ENCODE measurements around the gene KCNC3.

The KCNC3 gene

GRCh38 chr19:50329146-50329925 lies at the start of gene KCNC3:
TSS of gene KCNC3 (minus strand) at chr19:50329377. CDS start at chr19:50329082, 295 bp downstream.
- peak; percentile 70 to 84 for DNase-seq

- DNase-seq: no peak
Measured at GRCh38 chr19:50378863-50379236, 49.7 kb upstream of the KCNC3 start.

GRCh38 chr19:50378169-50378862 lies 49.1 kb upstream of the KCNC3 start:
- no peak for DNase-seq

- no peak for DNase-seq
Measured at GRCh38 chr19:50377517-50377916, 48.3 kb upstream of the KCNC3 start.

- peak in 1 of 2 experiments; percentile 48 for DNase-seq
Measured at GRCh38 chr19:50377051-50377461, 47.9 kb upstream of the KCNC3 start.

GRCh38 chr19:50376166-50377050 lies 47.2 kb upstream of the KCNC3 start, which contains the start of gene NR1H2:
TSS of gene NR1H2 (plus strand) at chr19:50376457. CDS start at chr19:50377606, 1,149 bp downstream.
- DNase-seq: peak; percentile 95 to 98

- DNase-seq: no peak
Measured at GRCh38 chr19:50371914-50372475, 42.8 kb upstream of the KCNC3 start.

GRCh38 chr19:50368649-50369570 lies 39.7 kb upstream of the KCNC3 start:
- DNase-seq: peak; percentile 71 to 84

GRCh38 chr19:50365434-50366306 lies 36.5 kb upstream of the KCNC3 start, which contains the start of gene NAPSA:
TSS of gene NAPSA (minus strand) at chr19:50365639. CDS start at chr19:50365621, 18 bp downstream.
- DNase-seq: no peak

GRCh38 chr19:50362656-50363424 lies 33.7 kb upstream of the KCNC3 start:
- no peak for DNase-seq

- DNase-seq: no peak
Measured at GRCh38 chr19:50362030-50362412, 32.8 kb upstream of the KCNC3 start.

GRCh38 chr19:50361290-50362029 lies 32.3 kb upstream of the KCNC3 start:
- no peak for DNase-seq

GRCh38 chr19:50359328-50359818 lies 30.2 kb upstream of the KCNC3 start:
- no peak for DNase-seq

GRCh38 chr19:50358483-50359327 lies 29.5 kb upstream of the KCNC3 start:
- DNase-seq: peak in 1 of 2 experiments; percentile 44

GRCh38 chr19:50357178-50358100 lies 28.3 kb upstream of the KCNC3 start:
- peak; percentile 41 to 72 for DNase-seq

GRCh38 chr19:50356691-50357177 lies 27.6 kb upstream of the KCNC3 start:
- DNase-seq: no peak
